Activated naive CD4-positive, alpha-beta T cell treated with anti-CD3 and anti-CD28 coated beads, Interleukin-2, amount 10 ng/mL, durations not matched to agents 7 days and 5 days (primary cell): ENCODE data around the gene PAK6.
A peak's percentile ranks its signal among the peaks of the same experiment; 100 is the strongest.

Experiments used
- CTCF ChIA-PET: fragments of 350-600 bp; sonication (Branson Sonifier 250); formaldehyde crosslinking; loops from one replicate; lab custom pipeline; 2021; ENCODE audit warnings: antibody characterized with exemption; lab: Charles Lee
- DNase-seq: peaks from one replicate; pipeline ENCODE4 v3.0.0-alpha.2; 2020
- H3K27ac Mint-ChIP-seq: one replicate; pipeline ENCODE4 v1.8.0; 2021; ENCODE audit warnings: mild to moderate bottlenecking, moderate library complexity, mixed read lengths
- H3K27me3 Mint-ChIP-seq: one replicate; pipeline ENCODE4 v1.8.0; 2021; ENCODE audit warnings: mild to moderate bottlenecking, mixed read lengths
- H3K36me3 Mint-ChIP-seq: one replicate; pipeline ENCODE4 v1.8.0; 2021; ENCODE audit warnings: mixed read lengths
- H3K4me1 Mint-ChIP-seq: one replicate; pipeline ENCODE4 v1.8.0; 2021; ENCODE audit warnings: mixed read lengths
- H3K4me3 Mint-ChIP-seq: one replicate; pipeline ENCODE4 v1.8.0; 2021; ENCODE audit warnings: mild to moderate bottlenecking, moderate library complexity, mixed read lengths
- H3K9me3 Mint-ChIP-seq: one replicate; pipeline ENCODE4 v1.8.0; 2021; ENCODE audit warnings: mixed read lengths

The PAK6 gene

DNA sequence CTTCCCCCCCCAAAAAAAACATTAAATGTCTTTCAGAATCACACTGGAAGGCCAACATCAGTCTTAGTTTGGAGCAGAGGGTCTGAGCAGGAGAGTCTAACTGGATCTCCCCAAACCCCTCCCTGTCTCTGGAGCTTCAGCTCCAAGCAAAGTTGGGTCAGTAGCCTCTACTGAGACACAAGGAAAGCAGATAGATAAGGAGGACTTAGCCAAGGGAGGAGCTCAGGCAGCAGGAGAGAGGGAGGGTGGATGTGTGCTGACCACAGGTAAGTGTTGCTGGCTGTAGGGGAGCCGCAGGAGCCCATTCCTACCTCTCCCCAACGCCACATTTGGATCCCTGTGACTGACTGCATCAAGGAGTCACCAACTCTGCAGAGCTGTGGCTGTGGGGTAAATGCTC is 61.9 kb downstream of the PAK6 start:
- CTCF ChIA-PET: interaction anchor here (18.2 kb wide), 1 partner anchor 25 kb away, joined by 401 read pairs; no protein-coding TSS in a partner anchor
- DNase-seq: no peak
- Mint-ChIP-seq H3K4me3 (no peak overlapping the region), H3K4me1 (peaks cover 11% of the 10 kb centered on the region), H3K36me3 (peaks cover 57% of the 10 kb centered on the region), H3K27me3 (no peaks in the 10 kb centered on the region), H3K9me3 (peaks cover 10% of the 10 kb centered on the region), H3K27ac (no peak overlapping the region)

DNA sequence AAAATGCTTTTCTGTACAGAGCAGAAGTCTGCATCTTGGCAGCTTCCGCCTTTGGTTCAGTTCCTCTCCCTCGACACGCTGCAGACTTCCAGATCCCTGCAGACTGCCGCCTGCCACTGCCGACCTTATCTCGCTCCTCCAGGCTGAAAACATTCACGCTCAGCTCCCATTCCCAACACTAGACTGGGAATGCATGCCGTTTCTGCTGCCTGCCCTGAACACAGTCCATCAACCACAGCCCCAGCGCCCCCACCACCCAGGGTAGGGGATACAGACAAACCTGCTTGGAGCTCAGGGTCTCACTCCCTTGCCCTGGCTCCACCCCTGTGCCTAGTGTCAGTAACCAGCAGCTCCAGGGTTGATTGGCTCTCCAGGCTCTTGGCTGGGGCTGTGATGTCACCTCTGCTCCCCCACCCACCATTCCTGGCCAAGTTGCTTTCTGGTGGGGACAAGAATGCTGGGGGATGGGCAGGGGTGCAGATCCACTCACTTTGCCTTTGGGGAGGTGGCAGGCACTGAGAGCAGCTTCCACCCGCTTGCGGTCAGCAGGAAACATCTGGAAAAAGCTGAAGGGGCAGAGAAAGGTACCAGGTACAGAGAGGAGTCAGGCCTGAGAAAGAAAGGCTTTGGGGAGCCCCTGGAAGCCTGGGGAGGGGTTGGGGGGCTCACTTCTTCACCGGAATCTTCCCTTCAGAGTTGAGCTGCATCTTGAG is 62.8 kb downstream of the PAK6 start:
- DNase-seq: no peak
- H3K27me3 Mint-ChIP-seq: no peaks in the 10 kb centered on the region
- no peak overlapping the region for H3K4me3 Mint-ChIP-seq
- peaks cover 57% of the 10 kb centered on the region for H3K36me3 Mint-ChIP-seq
- peaks cover 10% of the 10 kb centered on the region for H3K9me3 Mint-ChIP-seq
- no peak overlapping the region for H3K27ac Mint-ChIP-seq
- CTCF ChIA-PET: interaction anchor here (0.5 to 18.2 kb wide), 2 partner anchors 26 to 83 kb away, joined by 3 to 401 read pairs; no protein-coding TSS in a partner anchor
- peaks cover 18% of the 10 kb centered on the region for H3K4me1 Mint-ChIP-seq

DNA sequence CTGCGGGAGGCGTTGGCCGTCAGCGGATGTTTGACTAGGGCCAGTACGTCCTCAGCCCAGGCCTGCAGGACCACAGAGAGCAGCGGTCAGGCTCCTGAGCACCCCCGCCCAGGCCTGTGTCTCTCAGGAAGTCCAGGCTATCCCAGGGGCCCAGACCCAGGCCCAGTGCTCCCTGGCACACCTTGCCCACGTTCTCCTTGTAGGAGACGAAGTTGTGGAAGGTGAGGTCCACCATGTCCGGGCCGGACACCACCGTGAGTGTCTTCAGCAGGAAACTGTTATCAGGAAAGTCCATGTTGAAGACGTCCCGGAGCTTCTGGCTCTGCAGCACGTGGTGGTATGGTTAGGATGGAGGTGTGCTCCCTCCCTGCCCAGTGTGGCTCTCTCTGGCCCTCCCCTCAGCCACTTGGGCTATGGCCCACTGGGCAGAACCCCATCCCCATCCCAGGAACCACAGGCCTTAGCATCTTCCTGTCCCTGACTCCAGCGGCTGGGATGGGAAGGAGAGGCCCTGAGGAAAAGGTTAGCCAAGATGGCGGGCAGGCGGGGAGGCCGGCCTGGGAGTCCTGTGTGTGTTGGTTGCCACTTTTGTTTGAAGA is 63.5 kb downstream of the PAK6 start:
- Mint-ChIP-seq H3K4me1 (peaks cover 21% of the 10 kb centered on the region), H3K36me3 (peaks cover 56% of the 10 kb centered on the region), H3K4me3 (no peak overlapping the region), H3K27me3 (no peaks in the 10 kb centered on the region), H3K27ac (no peak overlapping the region), H3K9me3 (peaks cover 10% of the 10 kb centered on the region)
- CTCF ChIA-PET: interaction anchor here (0.5 to 21.9 kb wide), 3 partner anchors 27 to 82 kb away, joined by 3 to 425 read pairs (median 401); partner anchors contain the start of gene CCDC9B
- DNase-seq: no peak

DNA sequence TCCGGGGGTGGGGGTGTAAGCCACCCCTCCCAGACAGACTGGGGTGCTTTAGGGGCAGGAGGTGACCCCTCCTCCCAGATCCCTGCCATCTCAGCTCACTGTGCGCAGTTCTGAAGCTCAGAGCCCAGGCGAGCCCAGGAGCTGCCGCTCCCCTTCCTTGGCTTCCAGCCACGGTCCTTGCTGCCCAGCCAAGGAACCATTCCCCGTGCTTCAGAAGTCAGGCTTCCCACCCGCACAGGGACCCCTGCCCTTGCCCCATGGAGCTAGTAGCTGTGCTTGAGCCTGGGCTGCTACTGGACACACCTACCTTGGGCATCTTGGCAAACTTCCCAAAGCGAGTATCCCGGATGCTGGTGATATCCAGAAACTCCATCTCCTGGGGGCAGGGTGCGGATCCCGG is 64.1 kb downstream of the PAK6 start:
- CTCF ChIA-PET: interaction anchor here (18.2 to 21.9 kb wide), 2 partner anchors 27 to 35 kb away, joined by 401 to 425 read pairs; partner anchors contain the start of gene CCDC9B
- H3K36me3 Mint-ChIP-seq: peaks cover 53% of the 10 kb centered on the region
- peaks cover 21% of the 10 kb centered on the region for H3K4me1 Mint-ChIP-seq
- no peak for DNase-seq
- no peak overlapping the region for H3K4me3 Mint-ChIP-seq
- H3K9me3 Mint-ChIP-seq: peaks cover 10% of the 10 kb centered on the region
- no peaks in the 10 kb centered on the region for H3K27me3 Mint-ChIP-seq
- H3K27ac Mint-ChIP-seq: no peak overlapping the region

DNA sequence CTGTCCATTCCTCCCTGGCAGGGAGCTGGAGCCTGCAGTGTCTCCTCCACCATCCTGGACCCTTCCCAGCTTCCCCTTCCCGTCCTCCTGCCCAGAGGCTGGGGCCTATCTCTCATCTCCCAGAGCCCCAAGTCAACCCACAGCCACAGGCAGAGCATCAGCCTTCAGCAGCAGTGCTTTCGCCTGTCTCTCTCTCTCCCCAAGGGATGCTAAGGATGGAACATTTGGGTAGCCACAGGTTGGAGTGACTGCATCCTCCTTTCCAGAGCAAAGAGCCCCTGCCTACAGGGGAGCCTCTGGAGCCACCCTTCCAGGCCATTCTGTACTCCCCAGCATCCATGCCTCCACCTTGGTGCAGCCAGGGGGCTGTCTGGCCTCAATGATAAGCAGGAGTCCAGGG is 64.7 kb downstream of the PAK6 start:
- H3K27ac Mint-ChIP-seq: no peak overlapping the region
- peaks cover 53% of the 10 kb centered on the region for H3K36me3 Mint-ChIP-seq
- no peak overlapping the region for H3K4me3 Mint-ChIP-seq
- H3K9me3 Mint-ChIP-seq: peaks cover 10% of the 10 kb centered on the region
- H3K27me3 Mint-ChIP-seq: no peaks in the 10 kb centered on the region
- CTCF ChIA-PET: interaction anchor here (18.2 to 21.9 kb wide), 2 partner anchors 28 to 35 kb away, joined by 401 to 425 read pairs; partner anchors contain the start of gene CCDC9B
- H3K4me1 Mint-ChIP-seq: peaks cover 25% of the 10 kb centered on the region
- no peak for DNase-seq

DNA sequence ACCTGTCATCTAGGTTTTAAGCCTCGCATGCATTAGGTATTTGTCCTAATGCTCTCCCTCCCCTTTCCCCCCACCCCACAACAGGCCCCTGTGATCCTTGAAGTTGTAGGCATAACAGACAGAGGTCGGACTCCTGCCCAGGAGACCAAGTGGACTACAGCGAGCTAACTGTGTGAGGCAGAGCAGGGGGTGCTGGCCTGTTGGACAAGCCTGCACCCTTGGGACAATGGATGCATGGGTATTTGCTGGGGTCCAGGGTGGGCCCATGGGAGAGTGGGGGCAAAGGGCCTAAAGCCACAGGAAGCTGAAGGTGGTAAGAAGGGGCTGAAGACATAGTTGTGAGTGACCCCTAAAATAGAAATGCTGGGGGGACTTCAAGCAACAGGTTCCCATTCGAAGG is 66.4 kb downstream of the PAK6 start:
- CTCF ChIA-PET: interaction anchor here (0.7 to 21.9 kb wide), 4 partner anchors 22 to 223 kb away, joined by 3 to 425 read pairs (median 202); partner anchors contain the start of genes ANKRD63 and CCDC9B
- Mint-ChIP-seq H3K36me3 (peaks cover 40% of the 10 kb centered on the region), H3K4me3 (no peak overlapping the region), H3K27me3 (peaks cover 5% of the 10 kb centered on the region), H3K27ac (no peak overlapping the region), H3K4me1 (peaks cover 40% of the 10 kb centered on the region), H3K9me3 (peaks cover 3% of the 10 kb centered on the region)
- DNase-seq: no peak

DNA sequence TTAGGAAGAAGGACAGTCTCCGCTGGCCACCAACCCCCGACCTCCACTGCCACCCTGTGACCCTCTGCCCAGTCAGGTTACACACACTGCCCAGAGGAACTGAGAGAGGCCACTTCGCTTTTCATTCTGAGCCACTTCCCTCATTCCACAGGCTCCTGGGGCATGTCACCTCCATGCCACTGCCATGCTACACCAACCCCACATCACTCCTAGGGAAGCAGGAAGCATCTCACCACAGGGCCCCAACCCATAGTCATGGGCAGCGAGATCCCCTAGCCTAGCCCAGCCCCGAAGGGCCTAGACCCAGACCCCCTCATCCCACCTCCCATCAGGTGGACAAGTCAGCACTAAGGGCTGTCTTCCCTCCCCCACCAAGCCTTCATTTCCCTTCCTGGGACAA is 67.5 kb downstream of the PAK6 start:
- Mint-ChIP-seq H3K4me1 (peaks cover 40% of the 10 kb centered on the region), H3K27ac (peak overlapping the region; percentile 98), H3K27me3 (peaks cover 11% of the 10 kb centered on the region), H3K9me3 (no peaks in the 10 kb centered on the region), H3K4me3 (peak overlapping the region; percentile 94), H3K36me3 (peaks cover 31% of the 10 kb centered on the region)
- CTCF ChIA-PET: interaction anchor here (0.7 to 21.9 kb wide), 7 partner anchors 10 to 199 kb away, joined by 3 to 425 read pairs (median 69); partner anchors contain the start of genes CCDC9B and INAFM2
- DNase-seq: no peak

DNA sequence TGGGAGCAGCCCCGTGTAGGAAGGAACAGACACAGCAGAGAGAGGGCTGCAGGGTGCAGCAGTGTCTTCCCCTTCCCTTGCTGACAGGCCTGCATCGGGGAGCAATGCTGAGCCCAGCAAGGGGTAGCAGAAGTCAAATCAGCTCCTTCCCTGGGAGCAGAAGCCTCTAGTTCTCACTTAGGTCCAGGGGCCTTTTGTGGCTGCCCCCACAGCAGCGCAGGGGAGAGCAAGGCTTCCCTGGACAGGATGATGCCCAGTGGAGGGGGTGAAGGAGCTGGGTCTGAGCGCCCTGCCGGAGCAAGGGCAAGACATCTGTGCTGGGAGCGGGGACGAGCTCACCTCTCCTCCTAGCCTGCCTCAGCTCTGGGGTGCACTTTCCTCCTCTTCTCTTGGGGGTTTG is 68.0 kb downstream of the PAK6 start:
- Mint-ChIP-seq H3K27ac (peak overlapping the region; percentile 98), H3K27me3 (peaks cover 16% of the 10 kb centered on the region), H3K4me1 (peaks cover 40% of the 10 kb centered on the region), H3K4me3 (peak overlapping the region; percentile 94), H3K36me3 (peaks cover 25% of the 10 kb centered on the region), H3K9me3 (no peaks in the 10 kb centered on the region)
- CTCF ChIA-PET: interaction anchor here (0.7 to 21.9 kb wide), 11 partner anchors 9 to 200 kb away, joined by 3 to 425 read pairs (median 20); partner anchors contain the start of genes ANKRD63, CCDC9B and INAFM2
- DNase-seq: peak; percentile 37

DNA sequence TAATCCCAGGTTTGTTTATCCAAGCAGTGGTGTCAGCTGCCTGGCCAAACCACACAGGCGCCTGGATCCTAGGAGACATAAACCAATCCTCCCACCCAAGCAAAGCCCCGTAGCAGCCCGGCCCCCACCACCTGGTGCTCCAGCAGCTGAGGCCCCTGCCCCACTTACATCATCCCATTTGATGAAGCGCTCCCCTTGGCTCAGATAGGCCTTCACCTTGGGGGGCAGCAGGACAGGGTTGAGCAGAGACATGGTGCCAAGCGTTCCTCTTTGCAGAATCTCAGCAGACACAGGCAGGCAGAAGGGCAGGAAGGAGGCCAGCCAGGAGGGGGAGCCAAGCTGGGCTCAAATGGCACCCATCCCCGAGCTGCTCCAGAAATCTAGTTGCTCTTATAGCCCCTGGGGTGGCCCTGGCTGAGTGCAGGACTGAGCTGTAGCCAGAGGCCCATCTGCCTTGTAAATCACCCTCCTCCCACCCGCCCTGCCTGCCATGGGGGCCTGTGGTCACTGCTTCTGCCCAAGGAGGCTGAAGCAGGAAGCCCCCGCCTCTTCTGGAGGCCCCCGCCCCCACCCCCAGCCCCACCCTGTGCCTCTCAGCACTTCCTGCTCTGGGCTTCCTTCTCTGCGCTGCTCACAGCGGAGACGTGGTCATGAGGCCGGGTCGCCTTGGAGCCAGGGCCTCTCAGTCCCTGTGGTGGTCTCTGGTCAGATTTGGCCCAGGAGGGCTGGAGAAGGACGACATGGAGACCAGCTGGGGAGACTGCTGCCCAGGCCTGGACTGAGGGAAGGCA is 68.8 kb downstream of the PAK6 start, which contains the start of gene PLCB2:
Gene PLCB2 (minus strand): TSS at position 515 of the 791 bp plus-strand sequence. CDS start 263 bp downstream, at position 252.
- H3K9me3 Mint-ChIP-seq: no peaks in the 10 kb centered on the region
- peaks cover 23% of the 10 kb centered on the region for H3K27me3 Mint-ChIP-seq
- CTCF ChIA-PET: interaction anchor here (0.7 to 21.9 kb wide), 15 partner anchors 8 to 267 kb away, joined by 3 to 425 read pairs (median 7); partner anchors contain the start of genes ANKRD63, CCDC9B and INAFM2
- H3K27ac Mint-ChIP-seq: peak within 1 kb of the TSS; percentile 98
- peak within 1 kb of the TSS; percentile 94 for H3K4me3 Mint-ChIP-seq
- H3K36me3 Mint-ChIP-seq: peaks cover 23% of the 10 kb centered on the region
- DNase-seq: peak; percentile 83
- H3K4me1 Mint-ChIP-seq: peaks cover 40% of the 10 kb centered on the region

DNA sequence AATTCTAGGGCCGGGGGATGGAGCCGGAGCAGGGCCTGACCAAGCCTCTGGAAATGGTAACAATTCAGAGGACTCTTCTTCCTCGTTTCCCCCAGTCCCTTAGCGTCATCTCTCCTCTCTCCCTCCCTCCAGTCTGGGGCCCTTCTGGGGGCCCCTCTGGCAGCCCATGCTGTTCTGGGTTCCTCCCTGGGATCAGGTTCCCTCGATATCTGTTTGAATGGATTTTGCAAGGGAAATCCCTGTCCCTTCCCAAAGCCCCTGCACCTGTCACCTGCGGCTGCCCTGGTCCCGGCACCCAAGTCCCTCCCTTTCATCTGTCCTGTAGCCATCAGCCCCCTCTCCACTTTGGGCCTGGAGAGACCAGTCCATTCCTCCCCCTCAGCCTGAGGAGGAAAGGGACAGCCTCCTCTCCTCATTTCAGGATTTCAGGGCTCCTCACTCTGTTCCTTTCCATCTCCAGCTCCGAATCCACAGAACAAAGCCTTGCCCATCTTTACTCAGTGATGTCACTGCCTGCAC is 70.5 kb downstream of the PAK6 start:
- CTCF ChIA-PET: interaction anchor here (0.7 to 21.9 kb wide), 17 partner anchors 11 to 394 kb away, joined by 3 to 425 read pairs (median 6); partner anchors contain the start of genes ANKRD63, CCDC9B and INAFM2
- Mint-ChIP-seq H3K27me3 (peaks cover 41% of the 10 kb centered on the region), H3K27ac (peak overlapping the region; percentile 98), H3K4me1 (peaks cover 37% of the 10 kb centered on the region), H3K9me3 (no peaks in the 10 kb centered on the region), H3K4me3 (peak overlapping the region; percentile 94), H3K36me3 (peaks cover 7% of the 10 kb centered on the region)
- no peak for DNase-seq

DNA sequence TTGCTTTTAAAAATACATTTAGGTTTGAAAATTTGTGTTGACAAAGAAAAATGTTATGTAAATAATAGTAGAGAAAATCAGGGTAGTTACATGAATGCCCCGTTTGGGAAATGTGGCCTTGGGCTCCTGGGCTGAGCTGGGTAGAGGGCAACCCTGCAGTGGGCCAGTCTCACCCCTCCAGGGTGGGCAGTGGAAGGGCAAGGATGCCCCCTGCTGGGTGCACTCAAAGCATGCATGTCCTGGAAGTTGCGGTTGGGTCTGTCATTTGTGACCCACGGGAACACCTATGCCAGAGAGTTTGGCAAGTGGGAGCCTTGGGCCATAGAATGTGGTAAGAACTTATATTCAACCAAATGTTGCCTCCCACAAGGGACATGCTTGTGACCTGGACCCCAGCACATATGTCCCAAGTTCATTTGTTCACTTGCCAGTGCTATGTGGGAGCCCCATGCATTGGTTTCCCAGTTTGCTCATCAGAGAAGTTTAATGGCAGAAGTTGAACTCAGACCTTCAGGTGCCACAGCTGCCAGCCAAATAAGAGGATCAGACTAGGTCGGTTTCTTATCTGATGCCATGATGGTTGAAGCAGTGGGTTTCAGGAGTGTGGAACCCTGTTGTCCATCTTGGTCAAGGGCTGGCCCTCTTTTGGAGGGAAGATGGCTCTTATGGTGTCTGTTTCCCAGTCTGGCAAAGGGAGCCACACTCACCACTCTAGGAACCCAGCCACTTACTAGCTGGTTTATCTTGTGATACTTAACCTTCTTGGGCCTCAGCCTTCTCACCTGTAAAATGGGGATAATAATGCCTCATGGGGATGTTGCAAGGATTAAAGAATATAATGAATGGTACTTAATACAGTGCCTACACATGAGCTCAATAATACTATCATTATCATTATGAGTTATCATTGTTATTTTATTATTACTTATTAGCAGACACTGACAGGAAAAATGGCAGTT is 71.4 kb downstream of the PAK6 start:
- H3K36me3 Mint-ChIP-seq: peaks cover 3% of the 10 kb centered on the region
- H3K27me3 Mint-ChIP-seq: peaks cover 50% of the 10 kb centered on the region
- no peaks in the 10 kb centered on the region for H3K9me3 Mint-ChIP-seq
- DNase-seq: peak; percentile 81
- CTCF ChIA-PET: interaction anchor here (0.6 to 21.9 kb wide), 20 partner anchors 10 to 523 kb away, joined by 3 to 425 read pairs (median 6); partner anchors contain the start of genes ANKRD63, CCDC9B and INAFM2
- peak overlapping the region; percentile 86 for H3K27ac Mint-ChIP-seq
- H3K4me1 Mint-ChIP-seq: peaks cover 32% of the 10 kb centered on the region
- H3K4me3 Mint-ChIP-seq: peak overlapping the region; percentile 94

DNA sequence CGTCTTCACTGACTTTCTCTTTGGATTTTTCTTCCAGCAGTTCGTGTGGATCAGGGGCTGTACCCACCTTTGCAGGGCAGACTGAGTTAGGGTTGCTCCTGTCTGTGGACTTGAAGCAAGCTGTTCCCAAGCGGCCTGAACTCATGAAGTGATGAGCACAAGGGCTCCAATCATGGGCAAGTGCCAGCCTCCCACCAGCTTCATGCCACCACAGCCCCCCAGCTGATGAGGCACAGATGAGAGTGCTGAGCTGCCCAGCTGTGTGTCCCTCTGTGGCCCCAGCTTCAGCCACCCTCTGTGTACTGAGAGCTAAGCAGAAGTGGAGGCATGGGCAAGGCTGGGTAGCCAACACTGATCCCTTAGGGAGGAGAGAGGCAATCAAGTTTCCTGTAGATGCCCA is 72.1 kb downstream of the PAK6 start:
- peaks cover 3% of the 10 kb centered on the region for H3K36me3 Mint-ChIP-seq
- H3K27ac Mint-ChIP-seq: no peak overlapping the region
- peaks cover 28% of the 10 kb centered on the region for H3K4me1 Mint-ChIP-seq
- H3K27me3 Mint-ChIP-seq: peaks cover 55% of the 10 kb centered on the region
- no peaks in the 10 kb centered on the region for H3K9me3 Mint-ChIP-seq
- H3K4me3 Mint-ChIP-seq: no peak overlapping the region
- DNase-seq: no peak
- CTCF ChIA-PET: interaction anchor here (0.9 to 21.9 kb wide), 9 partner anchors 10 to 524 kb away, joined by 3 to 425 read pairs (median 21); partner anchors contain the start of genes ANKRD63, CCDC9B and INAFM2
